HepG2 (cell line): ENCODE measurements around the gene PFN4. TPM values are rescaled to one million over a fixed set of nuclear protein-coding genes. Genes with fewer than 3 reads are reported as not detected.

Source experiments
- CHD2 ChIP-seq: IDR thresholded peaks from 2 replicates; pipeline ENCODE4 v1.6.1; 2011; ENCODE audit warnings: low read depth, low read length, improper control_type of control experiment
- HNRNPUL1 ChIP-seq: fragments of 200-400 bp; formaldehyde crosslinking; IDR thresholded peaks from 2 replicates; pipeline ENCODE4 v1.6.1; 2017; ENCODE audit warnings: low read depth, mild to moderate bottlenecking, low read length, moderate library complexity
- IKZF5 ChIP-seq: IDR thresholded peaks from 2 replicates; pipeline ENCODE4 v1.6.1; 2018; ENCODE audit warnings: missing genetic modification reagents, mild to moderate bottlenecking, missing compliant biosample characterization
- MED13 ChIP-seq: sonication (generic); formaldehyde crosslinking; IDR thresholded peaks from 2 replicates; pipeline ENCODE4 v1.5.0; 2020; ENCODE audit warnings: missing genetic modification reagents
- MIXL1 ChIP-seq: IDR thresholded peaks from 2 replicates; pipeline ENCODE4 v1.6.1; 2016
- NFAT5 ChIP-seq: sonication (generic); formaldehyde crosslinking; IDR thresholded peaks from 2 replicates; pipeline ENCODE4 v1.4.0; 2020; ENCODE audit warnings: missing genetic modification reagents
- NFE2 ChIP-seq: sonication (generic); formaldehyde crosslinking; IDR thresholded peaks from 2 replicates; pipeline ENCODE4 v1.4.0; 2020; ENCODE audit warnings: missing genetic modification reagents
- NFKB2 ChIP-seq: sonication (generic); formaldehyde crosslinking; IDR thresholded peaks from 2 replicates; pipeline ENCODE4 v1.4.0; 2020; ENCODE audit warnings: missing genetic modification reagents, borderline replicate concordance
- TIGD3 ChIP-seq: sonication (generic); formaldehyde crosslinking; IDR thresholded peaks from 2 replicates; pipeline ENCODE4 v1.5.1; 2020; ENCODE audit warnings: mild to moderate bottlenecking, missing genetic modification reagents, borderline replicate concordance
- TRIM24 ChIP-seq: sonication (generic); formaldehyde crosslinking; IDR thresholded peaks from 2 replicates; pipeline ENCODE4 v1.8.0; 2022; ENCODE audit warnings: mild to moderate bottlenecking, missing genetic modification reagents
- ZBTB14 ChIP-seq: sonication (generic); formaldehyde crosslinking; IDR thresholded peaks from 2 replicates; pipeline ENCODE4 v1.4.0; 2020; ENCODE audit warnings: missing genetic modification reagents
- ZKSCAN8 ChIP-seq: IDR thresholded peaks from 2 replicates; pipeline ENCODE4 v1.6.1; 2016; ENCODE audit warnings: borderline replicate concordance, missing genetic modification reagents, missing compliant biosample characterization
- ZNF17 ChIP-seq: sonication (generic); formaldehyde crosslinking; IDR thresholded peaks from 2 replicates; pipeline ENCODE4 v1.5.0; 2020; ENCODE audit warnings: mild to moderate bottlenecking, missing genetic modification reagents
- ZNF7 ChIP-seq: IDR thresholded peaks from 2 replicates; pipeline ENCODE4 v1.6.1; 2016; ENCODE audit warnings: missing biosample characterization, missing genetic modification reagents
- ZNF891 ChIP-seq: sonication (generic); formaldehyde crosslinking; IDR thresholded peaks from 2 replicates; pipeline ENCODE4 v1.5.0; 2020; ENCODE audit warnings: mild to moderate bottlenecking, missing genetic modification reagents
- polyA plus RNA-seq, 8 experiments: library from polyadenylated mRNA; depleted of rRNA in 3 of 8; stranded (reverse) in 7 of 8; unstranded in 1 of 8; fragments of >200 nt; fragmentation: Illumina TruSeq in 4 of 8; extraction: Trizol in 4 of 8; gene quantifications; 2 replicates each; pipeline versions ENCODE4 v1.2.1 to v1.2.3, GENCODE V29; 2011 to 2016; ENCODE audit warnings: low read depth in 4 of 8, missing spikeins in 1 of 8, mixed read lengths in 1 of 8; ENCODE audit not compliant: insufficient read depth in 1 of 8
- total RNA-seq, 5 experiments: library from RNA; depleted of rRNA; stranded (reverse); fragments of >200 nt; fragmentation: Illumina TruSeq; extraction: Trizol; gene quantifications; 2 replicates each; pipeline ENCODE4 v1.2.3, GENCODE V29; 2016; ENCODE audit warnings: low read depth in 1 of 5
- TF ChIP-seq, protein P1 (sequence below): sonication (generic); formaldehyde crosslinking; IDR thresholded peaks from 2 replicates; pipeline ENCODE4 v1.4.0; 2020; ENCODE audit warnings: missing genetic modification reagents

PFN4 gene
- total and polyA plus RNA-seq, 2 of the 13 experiments (the other 11 are each of a cell fraction or from before 2014, with no cell fraction given) = 0.12 to 0.20 TPM

DNA sequence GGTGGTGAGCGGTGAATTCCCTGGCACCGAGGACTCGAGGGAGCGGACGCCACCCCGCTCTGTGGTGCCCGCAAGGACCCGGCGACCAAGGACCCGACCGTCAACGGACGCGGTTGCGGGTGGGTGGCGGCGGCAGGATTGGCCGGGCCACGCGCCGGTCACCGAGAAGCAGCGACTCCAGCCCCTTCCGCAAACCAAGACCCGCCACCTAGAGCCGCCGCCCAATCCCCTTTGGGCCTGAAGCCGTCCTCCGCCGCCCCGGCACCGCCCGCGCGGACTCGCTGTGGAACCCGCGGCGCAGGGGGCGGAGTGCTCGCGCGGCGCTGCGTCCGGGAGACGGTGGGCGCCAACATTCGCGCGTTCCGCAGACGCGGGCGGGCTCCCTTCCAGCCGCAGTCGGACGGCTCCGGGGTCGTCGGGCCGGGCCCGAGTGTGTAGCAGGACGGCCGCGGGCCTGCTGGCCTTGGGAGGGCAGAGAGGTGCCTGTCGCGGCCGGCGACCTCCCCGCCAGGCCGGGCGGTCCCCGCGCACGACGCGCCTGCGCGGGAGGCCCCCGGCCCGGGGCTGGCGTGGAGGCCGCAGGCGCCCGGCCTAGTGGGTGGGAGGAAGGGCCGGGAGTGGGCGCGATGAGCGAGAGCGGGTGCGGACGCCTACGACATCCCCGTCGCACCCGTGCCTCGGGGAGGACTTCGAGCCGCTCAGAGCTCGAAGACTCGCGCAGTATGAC is at the start of gene PFN4, which contains the start of gene FAM228B (continued):
- TF ChIP-seq ZNF17 (CRISPR knock-in tag) = no peak
- TF ChIP-seq ZNF7 (CRISPR knock-in tag) = no peak
- no peak for TF ChIP-seq MIXL1
- no peak for TF ChIP-seq MED13
- TF ChIP-seq HNRNPUL1 = no peak
- TF ChIP-seq, protein P1, sequence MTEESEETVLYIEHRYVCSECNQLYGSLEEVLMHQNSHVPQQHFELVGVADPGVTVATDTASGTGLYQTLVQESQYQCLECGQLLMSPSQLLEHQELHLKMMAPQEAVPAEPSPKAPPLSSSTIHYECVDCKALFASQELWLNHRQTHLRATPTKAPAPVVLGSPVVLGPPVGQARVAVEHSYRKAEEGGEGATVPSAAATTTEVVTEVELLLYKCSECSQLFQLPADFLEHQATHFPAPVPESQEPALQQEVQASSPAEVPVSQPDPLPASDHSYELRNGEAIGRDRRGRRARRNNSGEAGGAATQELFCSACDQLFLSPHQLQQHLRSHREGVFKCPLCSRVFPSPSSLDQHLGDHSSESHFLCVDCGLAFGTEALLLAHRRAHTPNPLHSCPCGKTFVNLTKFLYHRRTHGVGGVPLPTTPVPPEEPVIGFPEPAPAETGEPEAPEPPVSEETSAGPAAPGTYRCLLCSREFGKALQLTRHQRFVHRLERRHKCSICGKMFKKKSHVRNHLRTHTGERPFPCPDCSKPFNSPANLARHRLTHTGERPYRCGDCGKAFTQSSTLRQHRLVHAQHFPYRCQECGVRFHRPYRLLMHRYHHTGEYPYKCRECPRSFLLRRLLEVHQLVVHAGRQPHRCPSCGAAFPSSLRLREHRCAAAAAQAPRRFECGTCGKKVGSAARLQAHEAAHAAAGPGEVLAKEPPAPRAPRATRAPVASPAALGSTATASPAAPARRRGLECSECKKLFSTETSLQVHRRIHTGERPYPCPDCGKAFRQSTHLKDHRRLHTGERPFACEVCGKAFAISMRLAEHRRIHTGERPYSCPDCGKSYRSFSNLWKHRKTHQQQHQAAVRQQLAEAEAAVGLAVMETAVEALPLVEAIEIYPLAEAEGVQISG = peak; percentile 92
- no peak for TF ChIP-seq TRIM24 (CRISPR knock-in tag)
- TF ChIP-seq TIGD3 (CRISPR knock-in tag) = peak; percentile 9; the same call in 1 of the 2 replicates
- no peak; the same call in 1 of the 2 replicates for TF ChIP-seq CHD2
- TF ChIP-seq NFKB2 = peak; percentile 83; the same call in 1 of the 2 replicates
- no peak; the same call in 1 of the 2 replicates for TF ChIP-seq IKZF5
- no peak for TF ChIP-seq ZKSCAN8
- no peak; the same call in 1 of the 2 replicates for TF ChIP-seq NFAT5 (CRISPR knock-in tag)
- no peak for TF ChIP-seq NFE2
- peak; percentile 74 for TF ChIP-seq ZNF891 (CRISPR knock-in tag)
- TF ChIP-seq ZBTB14 (CRISPR knock-in tag) = no peak; the same call in none of the 2 replicates
